C4-2B (cell line): ENCODE measurements around the gene INPP5F.

Experiments
- ZFX ChIP-seq: fragments of 450-650 bp; IDR thresholded peaks from 2 replicates; pipeline ENCODE4 v1.6.1; 2017
- TF ChIP-seq, protein P1 (sequence below): fragments of 450-650 bp; conservative IDR thresholded peaks from 2 replicates; pipeline ENCODE4 v1.5.1; 2017; ENCODE audit warnings: mild to moderate bottlenecking

DNA sequence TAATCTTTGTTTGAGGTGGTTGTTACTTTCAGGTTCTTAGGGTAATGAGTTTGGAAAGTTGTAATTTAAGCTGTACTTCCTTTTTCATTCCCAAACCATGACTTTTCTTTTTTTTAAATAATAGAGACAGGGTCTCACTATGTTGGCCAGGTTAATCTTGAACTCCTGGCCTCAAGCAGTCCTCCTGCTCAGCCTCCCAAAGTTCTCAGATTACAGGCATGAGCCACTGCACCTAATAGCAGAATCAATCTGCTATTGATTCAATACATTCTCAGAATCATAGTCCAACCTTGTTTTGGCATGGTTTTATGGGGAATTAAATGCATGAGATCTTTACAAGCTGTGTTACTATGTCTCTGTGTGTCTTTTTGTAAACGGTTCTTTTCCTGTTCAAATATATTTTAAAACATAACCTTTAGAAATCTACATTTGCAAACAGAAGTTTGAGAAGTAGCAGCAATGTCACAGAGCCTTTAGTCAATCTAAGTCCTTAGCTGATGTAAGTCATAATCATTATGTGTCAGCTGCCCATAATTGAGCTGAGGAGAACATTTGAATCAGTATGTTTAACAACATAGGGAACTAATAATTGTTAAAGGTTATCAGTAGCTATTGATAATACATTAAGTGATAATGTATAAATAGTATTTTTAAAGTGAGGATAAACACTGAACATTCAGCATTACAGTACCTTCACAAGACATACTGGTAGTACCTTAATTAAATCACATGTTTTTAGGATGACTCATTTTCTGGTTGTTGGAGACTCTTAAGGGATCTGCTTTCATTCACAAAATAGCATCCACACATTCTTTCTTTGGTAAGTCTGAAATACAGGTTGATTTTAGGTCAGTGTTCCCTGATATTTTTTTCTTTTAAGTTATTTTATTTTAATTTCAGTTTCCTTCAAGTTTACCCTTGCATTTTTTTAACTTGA lies 8.8 kb downstream of the INPP5F start:
- TF ChIP-seq, protein P1, sequence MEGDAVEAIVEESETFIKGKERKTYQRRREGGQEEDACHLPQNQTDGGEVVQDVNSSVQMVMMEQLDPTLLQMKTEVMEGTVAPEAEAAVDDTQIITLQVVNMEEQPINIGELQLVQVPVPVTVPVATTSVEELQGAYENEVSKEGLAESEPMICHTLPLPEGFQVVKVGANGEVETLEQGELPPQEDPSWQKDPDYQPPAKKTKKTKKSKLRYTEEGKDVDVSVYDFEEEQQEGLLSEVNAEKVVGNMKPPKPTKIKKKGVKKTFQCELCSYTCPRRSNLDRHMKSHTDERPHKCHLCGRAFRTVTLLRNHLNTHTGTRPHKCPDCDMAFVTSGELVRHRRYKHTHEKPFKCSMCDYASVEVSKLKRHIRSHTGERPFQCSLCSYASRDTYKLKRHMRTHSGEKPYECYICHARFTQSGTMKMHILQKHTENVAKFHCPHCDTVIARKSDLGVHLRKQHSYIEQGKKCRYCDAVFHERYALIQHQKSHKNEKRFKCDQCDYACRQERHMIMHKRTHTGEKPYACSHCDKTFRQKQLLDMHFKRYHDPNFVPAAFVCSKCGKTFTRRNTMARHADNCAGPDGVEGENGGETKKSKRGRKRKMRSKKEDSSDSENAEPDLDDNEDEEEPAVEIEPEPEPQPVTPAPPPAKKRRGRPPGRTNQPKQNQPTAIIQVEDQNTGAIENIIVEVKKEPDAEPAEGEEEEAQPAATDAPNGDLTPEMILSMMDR, result no peak
- no peak for TF ChIP-seq ZFX
